ENCODE measurements around the gene EXOC2. TPM values are rescaled to one million over a fixed set of nuclear protein-coding genes. Genes with fewer than 3 reads are reported as not detected.

EXOC2 gene
- total RNA-seq, 1 donor from 2014 or later, result 11.4 TPM

GRCh38 chr6:712805-713204, 19.9 kb upstream of the EXOC2 start:
- Histone ChIP-seq H3K27ac (no peak overlapping the region), H3K4me1 (peaks cover 0 to 7% of the 10 kb centered on the region in 2 donors), H3K4me3 (no peak overlapping the region), H3K27me3 (no peaks in the 10 kb centered on the region), H3K36me3 (no peaks in the 10 kb centered on the region), H3K9me3 (no peaks in the 10 kb centered on the region)
- TF ChIP-seq CTCF (IDR thresholded peaks at IDR 0.05), result no peak
- intact Hi-C loops (cut with DNase I), result no loop called here
- DNase-seq (ENCODE audit: low spot score in 2 of 2), result no peak

- H3K9me3 ChIP-seq, result no peaks in the 10 kb centered on the region
- intact Hi-C loops (cut with DNase I), result no loop called here
- no peaks in the 10 kb centered on the region for H3K36me3 ChIP-seq
- H3K4me1 ChIP-seq, result peaks cover 0 to 7% of the 10 kb centered on the region in 2 donors
- no peak for TF ChIP-seq CTCF (IDR thresholded peaks at IDR 0.05)
- peak overlapping the region in 1 of 2 donors; percentile 80 for H3K27ac ChIP-seq
- H3K27me3 ChIP-seq, result no peaks in the 10 kb centered on the region
- peak overlapping the region in 1 of 2 donors; percentile 80 for H3K4me3 ChIP-seq
- no peak for DNase-seq (ENCODE audit: low spot score in 2 of 2)
Observed at GRCh38 chr6:711925-712324, 19.0 kb upstream of the EXOC2 start.

GRCh38 chr6:710601-711571, 17.9 kb upstream of the EXOC2 start:
- peak in 1 of 2 donors; percentile 70 for DNase-seq (ENCODE audit: low spot score in 2 of 2)
- H3K27me3 ChIP-seq, result no peaks in the 10 kb centered on the region
- H3K27ac ChIP-seq, result peak overlapping the region; percentile 52 to 80
- intact Hi-C loops (cut with DNase I), result no loop called here
- H3K36me3 ChIP-seq, result no peaks in the 10 kb centered on the region
- H3K9me3 ChIP-seq, result no peaks in the 10 kb centered on the region
- no peak for TF ChIP-seq CTCF (IDR thresholded peaks at IDR 0.05)
- H3K4me3 ChIP-seq, result peak overlapping the region; percentile 59 to 80
- H3K4me1 ChIP-seq, result peaks cover 0 to 7% of the 10 kb centered on the region in 2 donors

- TF ChIP-seq CTCF (IDR thresholded peaks at IDR 0.05), result no peak
- H3K27ac ChIP-seq, result no peak overlapping the region
- intact Hi-C loops (cut with DNase I), result no loop called here
Observed at GRCh38 chr6:709471-710056, 16.6 kb upstream of the EXOC2 start.

GRCh38 chr6:708237-708598, 15.3 kb upstream of the EXOC2 start:
- no peaks in the 10 kb centered on the region for H3K36me3 ChIP-seq
- no peaks in the 10 kb centered on the region for H3K27me3 ChIP-seq
- no peak for TF ChIP-seq CTCF (IDR thresholded peaks at IDR 0.05)
- intact Hi-C loops (cut with DNase I), result no loop called here
- no peak overlapping the region for H3K27ac ChIP-seq
- peaks cover 0 to 7% of the 10 kb centered on the region in 2 donors for H3K4me1 ChIP-seq
- H3K4me3 ChIP-seq, result no peak overlapping the region
- H3K9me3 ChIP-seq, result no peaks in the 10 kb centered on the region
- DNase-seq (ENCODE audit: low spot score in 2 of 2), result no peak

More at GRCh38 chr6:709471-710056, 16.6 kb upstream of the EXOC2 start:
- H3K9me3 ChIP-seq, result no peaks in the 10 kb centered on the region
- peaks cover 0 to 7% of the 10 kb centered on the region in 2 donors for H3K4me1 ChIP-seq
- no peak for DNase-seq (ENCODE audit: low spot score in 2 of 2)
- no peaks in the 10 kb centered on the region for H3K27me3 ChIP-seq
- no peaks in the 10 kb centered on the region for H3K36me3 ChIP-seq
- H3K4me3 ChIP-seq, result no peak overlapping the region
